Neural cell (in vitro differentiated cells): Measurements from ENCODE around the gene RYR3.

ENCODE experiments used
- EP300 ChIP-seq: fragments of 450-650 bp; conservative IDR thresholded peaks from 2 replicates; pipeline ENCODE4 v1.6.1; 2014; ENCODE audit warnings: antibody characterized with exemption, mild to moderate bottlenecking, moderate library complexity; ENCODE audit not compliant: poor library complexity, severe bottlenecking
- POLR2AphosphoS5 ChIP-seq: IDR thresholded peaks from 2 replicates; pipeline ENCODE4 v1.6.1; 2012
- RAD21 ChIP-seq: fragments of 450-650 bp; conservative IDR thresholded peaks from 2 replicates; pipeline ENCODE4 v1.6.1; 2014; ENCODE audit warnings: antibody characterized with exemption, mild to moderate bottlenecking, moderate library complexity
- TF ChIP-seq, protein P1 (sequence below): fragments of 450-650 bp; IDR thresholded peaks from 2 replicates; pipeline ENCODE4 v1.5.1; 2014; ENCODE audit warnings: antibody characterized with exemption, mild to moderate bottlenecking, moderate library complexity; ENCODE audit not compliant: poor library complexity, severe bottlenecking

DNA sequence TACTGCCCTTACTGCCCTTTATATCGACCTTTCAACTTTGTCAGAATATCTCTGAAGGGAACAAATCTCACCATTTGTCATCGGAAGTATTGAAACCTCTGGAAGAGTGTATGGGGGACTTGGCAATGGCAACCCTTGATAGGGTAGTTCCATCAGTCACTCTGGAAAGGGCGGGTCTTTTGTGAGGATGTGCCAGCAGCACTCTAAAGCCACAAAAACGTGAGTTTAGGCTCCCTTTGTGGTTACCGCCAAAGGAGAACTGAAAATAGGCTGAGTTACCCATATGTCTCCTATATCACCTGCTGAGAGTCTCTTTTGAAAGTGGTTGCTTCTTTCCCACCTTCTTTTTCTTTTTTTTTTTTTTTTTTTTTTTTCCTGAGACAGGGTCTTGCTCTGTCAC, 360.7 kb downstream of the RYR3 start:
- TF ChIP-seq, protein P1, sequence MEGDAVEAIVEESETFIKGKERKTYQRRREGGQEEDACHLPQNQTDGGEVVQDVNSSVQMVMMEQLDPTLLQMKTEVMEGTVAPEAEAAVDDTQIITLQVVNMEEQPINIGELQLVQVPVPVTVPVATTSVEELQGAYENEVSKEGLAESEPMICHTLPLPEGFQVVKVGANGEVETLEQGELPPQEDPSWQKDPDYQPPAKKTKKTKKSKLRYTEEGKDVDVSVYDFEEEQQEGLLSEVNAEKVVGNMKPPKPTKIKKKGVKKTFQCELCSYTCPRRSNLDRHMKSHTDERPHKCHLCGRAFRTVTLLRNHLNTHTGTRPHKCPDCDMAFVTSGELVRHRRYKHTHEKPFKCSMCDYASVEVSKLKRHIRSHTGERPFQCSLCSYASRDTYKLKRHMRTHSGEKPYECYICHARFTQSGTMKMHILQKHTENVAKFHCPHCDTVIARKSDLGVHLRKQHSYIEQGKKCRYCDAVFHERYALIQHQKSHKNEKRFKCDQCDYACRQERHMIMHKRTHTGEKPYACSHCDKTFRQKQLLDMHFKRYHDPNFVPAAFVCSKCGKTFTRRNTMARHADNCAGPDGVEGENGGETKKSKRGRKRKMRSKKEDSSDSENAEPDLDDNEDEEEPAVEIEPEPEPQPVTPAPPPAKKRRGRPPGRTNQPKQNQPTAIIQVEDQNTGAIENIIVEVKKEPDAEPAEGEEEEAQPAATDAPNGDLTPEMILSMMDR = no peak
- TF ChIP-seq POLR2AphosphoS5 = no peak
- TF ChIP-seq EP300 = no peak
- TF ChIP-seq RAD21 = no peak
